HCT116 (cell line): Measurements from ENCODE around the gene MTA2. TPM values are rescaled to one million over a fixed set of nuclear protein-coding genes. Genes with fewer than 3 reads are reported as not detected.

Source experiments
- ATAC-seq: fragments of 200-7000 bp; cut with Tn5 transposase; 2 replicates; pipeline ENCODE4 v1.9.1; 2020; ENCODE audit warnings: mild to moderate bottlenecking, moderate library complexity
- BruUV-seq: library from RNA; stranded (reverse); fragments of 400-500 nt; replicated peaks from 2 replicates; lab custom pipeline; 2021; lab: Mats Ljungman, UMichigan
- CTCF ChIA-PET: fragments of 300-600 bp; sonication (Branson Sonifier 250); formaldehyde crosslinking; loops from one replicate; lab custom pipeline; 2021; ENCODE audit warnings: antibody characterized with exemption; lab: Charles Lee
- POLR2A ChIA-PET: fragments of 300-600, 350-600 bp; sonication (Branson Sonifier 250); formaldehyde crosslinking; loops from one replicate; lab custom pipeline; 2021; ENCODE audit warnings: antibody characterized with exemption; lab: Charles Lee
- RAD21 ChIA-PET, 2 experiments: fragments of 300-600 bp; sonication (Branson Sonifier 250); formaldehyde crosslinking; loops; one replicate each; lab custom pipeline; 2023; ENCODE audit warnings: low total read pairs in 2 of 2; ENCODE audit not compliant: uncharacterized antibody in 2 of 2, unreplicated experiment in 2 of 2, low non-redundant PET in 1 of 2; lab: Charles Lee
- DNase-seq: peaks from one replicate; pipeline ENCODE4 v3.0.0-alpha.2; 2010; ENCODE audit warnings: low read depth, low spot score
- H2AFZ ChIP-seq: fragments of 200-600 bp; shearing (Covaris generic), sonication (generic); 2 replicates; pipeline ENCODE4 v1.6.1; 2017; ENCODE audit warnings: low read depth, mixed run types, mixed read lengths, antibody characterized with exemption, low read length; ENCODE audit not compliant: poor library complexity, severe bottlenecking
- H3K27ac ChIP-seq: 2 replicates; pipeline ENCODE4 v1.5.1; 2012; ENCODE audit warnings: low read depth, low read length
- H3K27me3 ChIP-seq: fragments of 200-600 bp; sonication (generic); 2 replicates; pipeline ENCODE4 v1.6.1; 2016; ENCODE audit warnings: mixed run types, low read length, mixed read lengths; ENCODE audit not compliant: insufficient read depth
- H3K36me3 ChIP-seq, 2 experiments: fragments of 200-500 bp in 1 of 2; fragments of 200-600 bp in 1 of 2; sonication (Bioruptor generic) in 1 of 2; sonication (generic) in 1 of 2; 2 replicates each; pipeline versions ENCODE4 v1.5.1 to v1.6.1; 2014 to 2016; ENCODE audit warnings: low read length in 2 of 2, inconsistent platforms in 1 of 2, mixed read lengths in 1 of 2, mixed run types in 1 of 2; ENCODE audit not compliant: insufficient read depth in 2 of 2, control insufficient read depth in 1 of 2
- H3K4me1 ChIP-seq, 2 experiments: fragments of 200-600 bp in 1 of 2; sonication (generic) in 1 of 2; 2 replicates each; pipeline versions ENCODE4 v1.5.1 to v1.6.1; 2012 to 2017; ENCODE audit warnings: low read length in 2 of 2, inconsistent platforms in 1 of 2, mild to moderate bottlenecking in 1 of 2, mixed read lengths in 1 of 2, mixed run types in 1 of 2, moderate library complexity in 1 of 2; ENCODE audit not compliant: insufficient read depth in 2 of 2, control insufficient read depth in 1 of 2
- H3K4me2 ChIP-seq: fragments of 200-600 bp; sonication (generic); 2 replicates; pipeline ENCODE4 v1.6.1; 2017; ENCODE audit warnings: mixed run types, low read length, mixed read lengths
- H3K4me3 ChIP-seq, 2 experiments: fragments of 200-600 bp in 1 of 2; sonication (generic) in 1 of 2; replicated peaks in 1 of 2; 2 replicates each; pipeline ENCODE4 v1.5.1; 2011 to 2016; ENCODE audit warnings: low read length in 2 of 2, control low read depth in 1 of 2, low read depth in 1 of 2, mild to moderate bottlenecking in 1 of 2, mixed read lengths in 1 of 2, mixed run types in 1 of 2
- H3K79me2 ChIP-seq: fragments of 200-600 bp; sonication (generic); 2 replicates; pipeline ENCODE4 v1.6.1; 2017; ENCODE audit warnings: mild to moderate bottlenecking, mixed run types, low read length, moderate library complexity, mixed read lengths; ENCODE audit not compliant: insufficient read depth
- H3K9ac ChIP-seq: fragments of 200-600 bp; sonication (generic); 2 replicates; pipeline ENCODE4 v1.6.1; 2016; ENCODE audit warnings: low read length, mixed read lengths
- H3K9me2 ChIP-seq: fragments of 200-600 bp; sonication (generic), shearing (Covaris generic); 2 replicates; pipeline ENCODE4 v1.6.1; 2017; ENCODE audit warnings: mixed run types, mild to moderate bottlenecking, moderate library complexity; ENCODE audit not compliant: insufficient read depth
- H3K9me3 ChIP-seq, 2 experiments: fragments of 200-500 bp in 1 of 2; fragments of 200-600 bp in 1 of 2; sonication (Bioruptor generic) in 1 of 2; sonication (generic) in 1 of 2; 2 replicates each; pipeline ENCODE4 v1.6.1; 2014 to 2017; ENCODE audit warnings: low read length in 2 of 2, mixed read lengths in 2 of 2, inconsistent platforms in 1 of 2, low read depth in 1 of 2, mild to moderate bottlenecking in 1 of 2, mixed run types in 1 of 2, moderate library complexity in 1 of 2; ENCODE audit not compliant: control insufficient read depth in 1 of 2, insufficient read depth in 1 of 2
- H4K20me1 ChIP-seq: fragments of 200-600 bp; sonication (generic), shearing (Covaris generic); 2 replicates; pipeline ENCODE4 v1.6.1; 2017; ENCODE audit warnings: mixed run types, mild to moderate bottlenecking, moderate library complexity; ENCODE audit not compliant: insufficient read depth
- CTCF ChIP-seq, 3 experiments: fragments of 200-600 bp in 1 of 3; sonication (generic) in 1 of 3; IDR thresholded peaks in 2 of 3; conservative IDR thresholded peaks in 1 of 3; 2 replicates each; pipeline ENCODE4 v1.5.1; 2012 to 2017; ENCODE audit warnings: low read depth in 2 of 3, low read length in 2 of 3, antibody characterized with exemption in 1 of 3, borderline replicate concordance in 1 of 3, control low read depth in 1 of 3, mild to moderate bottlenecking in 1 of 3, mixed read lengths in 1 of 3, mixed run types in 1 of 3, moderate library complexity in 1 of 3; ENCODE audit not compliant: insufficient read depth in 1 of 3
- EZH2phosphoT487 ChIP-seq: fragments of 200-600 bp; IDR thresholded peaks from 2 replicates; pipeline ENCODE4 v1.6.1; 2018; ENCODE audit warnings: antibody characterized with exemption, borderline replicate concordance
- POLR2AphosphoS5 ChIP-seq: IDR thresholded peaks from 2 replicates; pipeline ENCODE4 v1.6.1; 2011; ENCODE audit warnings: mild to moderate bottlenecking, low read depth, low read length, moderate library complexity
- REST ChIP-seq: IDR thresholded peaks from 2 replicates; pipeline ENCODE4 v1.6.1; 2012; ENCODE audit warnings: low read depth
- SIN3A ChIP-seq: IDR thresholded peaks from 2 replicates; pipeline ENCODE4 v1.6.1; 2012; ENCODE audit warnings: low read depth
- SRF ChIP-seq: IDR thresholded peaks from 2 replicates; pipeline ENCODE4 v1.6.1; 2012; ENCODE audit warnings: low read depth
- YY1 ChIP-seq: IDR thresholded peaks from 2 replicates; pipeline ENCODE4 v1.6.1; 2011; ENCODE audit warnings: low read length, low read depth, moderate library complexity, mild to moderate bottlenecking; ENCODE audit not compliant: insufficient replicate concordance; ENCODE audit errors: extremely low read depth
- ZNF274 ChIP-seq: fragments of 200-500 bp; sonication (Bioruptor generic); IDR thresholded peaks from 2 replicates; pipeline ENCODE4 v1.6.1; 2014; ENCODE audit warnings: mild to moderate bottlenecking, low read depth, low read length, inconsistent platforms
- intact Hi-C: fragments of 100-400 bp; cut with micrococcal nuclease; formaldehyde crosslinking; loops from 2 replicates; pipeline ENCODE4 v1.10.0; 2022
- total RNA-seq: library from RNA; stranded (reverse); gene quantifications from one replicate; pipeline ENCODE4 v1.2.1, GENCODE V29; 2021; ENCODE audit not compliant: unreplicated experiment

Gene MTA2
- total RNA-seq, 1 experiment from 2014 or later: 98.9 TPM

DNA sequence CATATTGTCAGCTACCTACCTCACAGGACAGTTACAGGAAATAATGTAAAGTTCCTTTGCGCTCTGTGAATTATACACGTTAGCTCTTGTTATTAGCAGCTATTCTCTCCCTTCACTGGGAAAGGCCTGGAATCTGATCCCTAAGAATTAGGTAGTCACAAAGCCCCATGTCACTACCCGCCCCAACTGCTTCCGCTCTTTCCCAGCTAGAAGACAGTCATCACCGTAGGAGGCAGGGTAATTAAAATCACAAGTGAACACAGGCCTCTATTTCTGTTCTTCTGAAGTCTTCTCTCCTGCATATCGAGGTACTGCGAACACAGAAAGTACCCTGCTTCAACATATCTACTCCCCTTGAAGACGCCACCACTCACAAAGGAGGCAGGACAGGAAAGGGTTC lies 42.5 kb downstream of the MTA2 start:
- H3K9ac ChIP-seq: peak overlapping the region; percentile 81
- H3K4me3 ChIP-seq: no peak overlapping the region
- H3K4me2 ChIP-seq: peak overlapping the region; percentile 94
- no peaks in the 10 kb centered on the region for H3K9me3 ChIP-seq
- CTCF ChIA-PET: interaction anchor here (1.3 to 5.8 kb wide), 4 partner anchors 14 to 165 kb away, joined by 6 to 93 read pairs (median 33); partner anchors contain the start of gene EEF1G
- no peaks in the 10 kb centered on the region for H3K27me3 ChIP-seq
- H3K36me3 ChIP-seq: peaks cover 20 to 41% of the 10 kb centered on the region in 2 experiments
- BruUV-seq: no TSS peak
- peaks cover 65% of the 10 kb centered on the region for H3K79me2 ChIP-seq
- H2AFZ ChIP-seq: no peak overlapping the region
- POLR2A ChIA-PET: interaction anchor here (0.7 to 2.7 kb wide), 6 partner anchors 8 to 134 kb away, joined by 3 to 15 read pairs (median 4); partner anchors contain the start of gene EEF1G
- intact Hi-C loops: loop anchor here (5.0 kb wide), 1 partner anchor 283 kb away; no protein-coding TSS in a partner anchor
- RAD21 ChIA-PET: interaction anchor here (1.1 to 2.3 kb wide), 2 partner anchors 12 to 16 kb away, joined by 3 to 11 read pairs; no protein-coding TSS in a partner anchor
- peaks cover 89 to 98% of the 10 kb centered on the region in 2 experiments for H3K4me1 ChIP-seq
- DNase-seq (no peak), ATAC-seq (no peak)
- no peaks in the 10 kb centered on the region for H3K9me2 ChIP-seq
- peaks cover 7% of the 10 kb centered on the region; the same call in 1 of the 2 replicates for H4K20me1 ChIP-seq
- no peak for TF ChIP-seq CTCF (IDR thresholded peaks at IDR 0.05 in 2 of 3, conservative IDR thresholded peaks at IDR 0.05 in 1 of 3; ENCODE audit: borderline replicate concordance in 1 of 3, insufficient read depth in 1 of 3, low read depth in 2 of 3, low read length in 2 of 3)
- TF ChIP-seq POLR2AphosphoS5: no peak
- no peak for TF ChIP-seq REST
- TF ChIP-seq SIN3A: no peak
- TF ChIP-seq ZNF274: no peak
- TF ChIP-seq YY1: no peak
- no peak for TF ChIP-seq EZH2phosphoT487
- TF ChIP-seq SRF: no peak
- H3K27ac ChIP-seq: peak overlapping the region; percentile 99
